Measurements from ENCODE around the gene ASAP2.

ASAP2 gene

DNA sequence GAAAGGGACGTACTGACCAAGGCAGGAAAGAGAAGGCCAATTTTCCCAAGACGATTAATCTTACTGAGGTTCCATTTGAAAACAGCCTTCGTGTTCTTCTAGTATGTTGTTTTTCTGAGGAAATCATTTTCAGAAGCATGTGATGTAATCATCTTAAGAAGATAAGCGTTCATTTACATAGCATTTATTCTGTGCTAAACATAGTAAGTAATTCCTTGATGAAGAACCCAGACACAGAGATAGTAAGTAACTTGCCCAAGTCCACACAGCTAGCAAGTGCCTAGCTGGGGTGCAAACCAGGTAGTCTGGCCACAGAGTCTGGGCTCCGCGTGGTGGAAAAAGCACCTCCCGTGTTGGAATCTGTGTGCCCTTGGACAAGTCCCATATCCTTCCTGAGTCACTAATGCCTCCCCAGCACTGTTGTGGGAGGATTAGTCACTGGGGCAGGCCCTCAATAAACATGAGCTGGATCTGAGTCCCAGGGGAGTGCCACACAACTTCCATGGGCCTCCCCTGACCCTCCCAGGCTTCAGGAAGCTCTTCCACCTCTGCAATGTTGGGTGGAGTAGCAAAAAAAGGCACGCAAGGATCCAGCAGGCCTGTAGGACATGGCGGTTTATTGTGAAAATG lies 26.9 kb upstream of the ASAP2 start:
- ChIA-PET CTCF (interaction anchor here (0.6 to 2.0 kb wide), 6 partner anchors 9 to 155 kb away, joined by 3 to 5 read pairs (median 4); no protein-coding TSS in a partner anchor), POLR2A (interaction anchor here (0.5 to 1.8 kb wide), 3 partner anchors 12 to 132 kb away, joined by 3 to 8 read pairs (median 7); no protein-coding TSS in a partner anchor)
- TF ChIP-seq, protein P1, sequence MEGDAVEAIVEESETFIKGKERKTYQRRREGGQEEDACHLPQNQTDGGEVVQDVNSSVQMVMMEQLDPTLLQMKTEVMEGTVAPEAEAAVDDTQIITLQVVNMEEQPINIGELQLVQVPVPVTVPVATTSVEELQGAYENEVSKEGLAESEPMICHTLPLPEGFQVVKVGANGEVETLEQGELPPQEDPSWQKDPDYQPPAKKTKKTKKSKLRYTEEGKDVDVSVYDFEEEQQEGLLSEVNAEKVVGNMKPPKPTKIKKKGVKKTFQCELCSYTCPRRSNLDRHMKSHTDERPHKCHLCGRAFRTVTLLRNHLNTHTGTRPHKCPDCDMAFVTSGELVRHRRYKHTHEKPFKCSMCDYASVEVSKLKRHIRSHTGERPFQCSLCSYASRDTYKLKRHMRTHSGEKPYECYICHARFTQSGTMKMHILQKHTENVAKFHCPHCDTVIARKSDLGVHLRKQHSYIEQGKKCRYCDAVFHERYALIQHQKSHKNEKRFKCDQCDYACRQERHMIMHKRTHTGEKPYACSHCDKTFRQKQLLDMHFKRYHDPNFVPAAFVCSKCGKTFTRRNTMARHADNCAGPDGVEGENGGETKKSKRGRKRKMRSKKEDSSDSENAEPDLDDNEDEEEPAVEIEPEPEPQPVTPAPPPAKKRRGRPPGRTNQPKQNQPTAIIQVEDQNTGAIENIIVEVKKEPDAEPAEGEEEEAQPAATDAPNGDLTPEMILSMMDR (IDR thresholded peaks at IDR 0.05; ENCODE audit: insufficient read depth, low read length, missing control alignments): no peak
- DNase-seq (ENCODE audit: low read depth, low spot score): no peak
- no peak overlapping the region for H3K4me3 ChIP-seq (ENCODE audit: low read depth, low read length)

DNA sequence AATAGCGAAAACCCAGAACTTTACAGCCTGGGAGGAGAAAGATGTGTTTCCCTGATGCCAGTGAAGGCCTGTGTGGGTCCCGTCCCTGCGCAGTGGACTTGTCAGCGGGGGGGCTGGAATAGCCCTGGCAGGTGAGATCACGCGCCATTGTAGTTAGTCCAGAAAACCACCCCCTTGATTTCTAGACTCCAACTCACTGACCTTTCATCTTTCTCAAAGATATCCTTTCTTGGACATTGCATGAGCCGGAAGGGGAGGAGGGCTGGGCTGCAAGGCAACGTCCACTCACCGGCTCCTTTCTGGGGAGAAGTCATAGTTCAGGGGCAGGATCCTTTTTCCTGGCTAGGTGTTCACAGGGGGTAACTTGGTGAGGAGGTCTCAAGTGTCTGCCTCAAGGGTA lies 22.3 kb upstream of the ASAP2 start:
- H3K4me3 ChIP-seq (ENCODE audit: low read depth, low read length): no peak overlapping the region
- POLR2A ChIA-PET: no interaction called here

DNA sequence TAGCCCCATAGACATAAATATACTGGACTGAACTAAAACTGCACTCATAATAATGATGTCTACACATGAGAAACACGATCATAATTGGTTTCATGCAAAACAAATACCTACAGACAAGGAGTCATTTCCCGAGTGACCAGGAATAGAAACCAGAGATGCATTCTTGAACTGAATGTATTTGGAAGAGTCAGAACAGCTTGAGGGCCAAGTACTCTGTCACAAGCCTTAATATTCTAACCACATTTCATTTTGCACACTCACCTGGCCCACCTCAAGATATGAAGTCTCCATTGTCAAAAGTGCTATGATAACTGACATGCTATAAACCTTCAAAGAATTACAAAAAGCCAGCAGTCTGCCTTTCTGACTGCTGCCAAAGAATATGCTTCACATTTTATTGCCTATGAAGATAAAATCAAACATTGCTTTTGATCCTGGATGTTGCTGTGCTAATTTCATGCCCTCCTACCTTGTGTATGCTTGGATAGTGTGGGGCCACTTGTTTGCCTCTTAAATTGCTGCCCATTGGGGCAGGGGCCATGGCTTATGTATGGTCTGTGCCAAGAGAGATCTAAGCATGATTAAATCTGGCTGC lies 18.9 kb upstream of the ASAP2 start:
- ChIA-PET POLR2A (no interaction called here), CTCF (interaction anchor here (1.1 to 1.4 kb wide), 2 partner anchors 9 to 146 kb away, joined by 3 read pairs; no protein-coding TSS in a partner anchor)
- TF ChIP-seq, protein P1 (IDR thresholded peaks at IDR 0.05; ENCODE audit: insufficient read depth, low read length, missing control alignments): no peak
- no peak for DNase-seq (ENCODE audit: low read depth, low spot score)
- H3K4me3 ChIP-seq (ENCODE audit: low read depth, low read length): no peak overlapping the region

More for the DNA sequence above, 22.3 kb upstream of the ASAP2 start:
- TF ChIP-seq, protein P1 (IDR thresholded peaks at IDR 0.05; ENCODE audit: insufficient read depth, low read length, missing control alignments): no peak
- no peak for DNase-seq (ENCODE audit: low read depth, low spot score)
- CTCF ChIA-PET: interaction anchor here (0.6 kb wide), 1 partner anchor 29 kb away, joined by 3 read pairs; no protein-coding TSS in a partner anchor

DNA sequence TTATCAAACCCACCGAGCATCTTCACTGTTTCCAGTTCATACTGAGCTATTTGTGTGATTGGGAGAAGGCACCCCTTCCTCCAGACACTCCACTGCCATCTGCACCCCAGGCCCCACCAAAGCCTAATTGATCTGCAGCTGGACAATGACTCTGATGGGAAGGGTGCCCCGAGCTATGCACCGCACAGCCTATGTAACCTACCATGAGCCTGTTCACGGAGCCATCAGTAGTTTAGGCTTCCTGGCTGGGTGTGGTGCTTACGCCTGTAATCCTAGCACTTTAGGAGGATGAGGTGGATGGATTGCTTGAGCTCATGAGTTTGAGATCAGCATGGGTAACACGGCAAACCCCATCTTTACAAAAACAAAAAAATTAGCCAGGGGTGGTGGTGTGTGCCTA lies 17.8 kb upstream of the ASAP2 start:
- POLR2A ChIA-PET: no interaction called here
- no peak overlapping the region for H3K4me3 ChIP-seq (ENCODE audit: low read depth, low read length)
- CTCF ChIA-PET: interaction anchor here (1.1 to 1.5 kb wide), 5 partner anchors 10 to 182 kb away, joined by 3 to 8 read pairs (median 3); no protein-coding TSS in a partner anchor
- DNase-seq (ENCODE audit: low read depth, low spot score): no peak
- TF ChIP-seq, protein P1 (IDR thresholded peaks at IDR 0.05; ENCODE audit: insufficient read depth, low read length, missing control alignments): no peak

DNA sequence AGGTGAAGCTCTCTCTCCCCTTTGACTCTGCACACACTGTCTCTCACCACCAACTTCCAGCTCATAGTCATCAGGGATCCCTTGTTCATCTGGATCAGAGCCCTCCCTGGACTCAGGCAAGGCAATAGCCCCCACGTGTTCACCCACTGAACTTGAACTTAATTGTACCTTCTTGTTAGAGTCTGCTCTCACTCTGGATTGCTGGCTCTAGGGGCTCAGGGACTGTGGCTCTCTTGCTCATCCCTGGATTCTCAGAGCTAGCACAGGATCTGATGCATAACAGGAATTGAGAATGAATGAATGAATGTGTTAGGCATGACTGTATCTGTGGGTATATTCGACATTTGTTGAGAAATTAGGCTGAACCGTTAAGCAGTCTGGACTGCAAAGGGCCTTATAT lies 16.7 kb upstream of the ASAP2 start:
- CTCF ChIA-PET: interaction anchor here (1.1 to 1.5 kb wide), 3 partner anchors 15 to 144 kb away, joined by 3 to 8 read pairs (median 5); no protein-coding TSS in a partner anchor
- TF ChIP-seq, protein P1 (IDR thresholded peaks at IDR 0.05; ENCODE audit: insufficient read depth, low read length, missing control alignments): no peak
- no peak for DNase-seq (ENCODE audit: low read depth, low spot score)
- POLR2A ChIA-PET: no interaction called here
- no peak overlapping the region for H3K4me3 ChIP-seq (ENCODE audit: low read depth, low read length)

DNA sequence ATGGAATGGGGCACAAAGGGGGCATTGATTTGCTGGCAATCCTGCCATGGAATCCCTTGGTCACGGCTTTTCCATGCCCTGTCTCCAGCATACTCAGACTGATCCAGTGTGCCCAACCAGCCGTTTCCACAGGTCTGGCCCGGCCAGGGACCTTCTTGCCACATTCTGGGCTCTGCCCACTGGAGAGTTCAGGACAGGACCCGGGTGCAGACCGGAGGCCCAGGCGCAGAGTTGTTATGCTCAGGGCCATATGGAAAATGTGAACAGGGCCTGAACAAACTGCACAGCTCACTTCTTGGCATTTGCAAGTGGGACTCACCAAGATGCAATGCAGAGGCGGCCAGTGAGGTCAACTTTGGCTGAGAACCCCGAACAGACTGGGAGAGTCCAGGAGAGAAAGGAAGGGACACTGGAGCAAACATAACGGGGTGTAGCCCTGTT lies 15.6 kb upstream of the ASAP2 start:
- CTCF ChIA-PET: interaction anchor here (1.0 to 2.0 kb wide), 6 partner anchors 10 to 139 kb away, joined by 3 to 7 read pairs (median 4); no protein-coding TSS in a partner anchor
- H3K4me3 ChIP-seq (ENCODE audit: low read depth, low read length): no peak overlapping the region
- peak; percentile 78 for DNase-seq (ENCODE audit: low read depth, low spot score)
- POLR2A ChIA-PET: interaction anchor here (0.8 to 1.8 kb wide), 3 partner anchors 10 to 13 kb away, joined by 3 to 9 read pairs (median 7); no protein-coding TSS in a partner anchor
- TF ChIP-seq, protein P1 (IDR thresholded peaks at IDR 0.05; ENCODE audit: insufficient read depth, low read length, missing control alignments): no peak
